ENCODE data around the gene LBHD2. TPM values are rescaled to one million over a fixed set of nuclear protein-coding genes. Genes with fewer than 3 reads are reported as not detected.

LBHD2 gene
- total RNA-seq, 2 donors from 2014 or later = not detected

DNA sequence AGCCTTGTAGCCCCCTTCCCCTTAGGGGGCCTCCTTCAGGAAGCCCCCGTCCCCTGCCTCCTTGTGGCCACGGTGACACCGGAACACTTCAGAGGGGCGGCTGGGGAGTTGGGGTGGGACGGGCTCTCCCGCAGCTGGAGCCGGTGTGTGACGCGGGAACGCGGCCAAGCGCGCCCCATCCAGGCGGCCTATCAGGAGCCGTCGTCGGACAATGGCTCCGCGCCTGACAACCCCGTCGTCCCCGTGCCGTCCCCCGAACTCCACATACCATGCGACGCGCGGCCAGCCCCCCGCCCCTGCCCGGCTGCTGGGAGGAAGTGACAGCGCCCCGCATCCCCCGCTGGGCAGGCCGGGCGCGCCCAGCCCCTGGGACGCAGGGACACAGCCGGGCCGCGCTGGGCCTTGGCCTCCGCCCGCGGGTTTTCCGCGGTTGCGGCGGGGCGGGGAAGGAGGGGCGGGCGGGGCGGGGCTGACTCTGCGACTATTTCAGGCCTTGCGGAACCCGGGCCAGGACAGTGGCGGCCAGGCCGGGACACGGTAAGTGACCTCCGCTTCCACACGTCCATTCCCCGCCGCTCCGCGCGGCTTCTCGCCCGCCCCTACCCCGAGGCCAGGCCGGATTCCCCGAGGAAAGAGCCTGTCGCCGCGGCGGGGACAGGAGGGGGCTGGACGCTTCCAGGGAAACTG is 39.1 kb downstream of the LBHD2 start, which contains the start of gene TNFAIP2:
Gene TNFAIP2, plus strand, starts transcription at position 515 of the 687 bp plus-strand sequence. CDS start 2,997 bp downstream, outside the sequence.
- TF ChIP-seq, protein P1, sequence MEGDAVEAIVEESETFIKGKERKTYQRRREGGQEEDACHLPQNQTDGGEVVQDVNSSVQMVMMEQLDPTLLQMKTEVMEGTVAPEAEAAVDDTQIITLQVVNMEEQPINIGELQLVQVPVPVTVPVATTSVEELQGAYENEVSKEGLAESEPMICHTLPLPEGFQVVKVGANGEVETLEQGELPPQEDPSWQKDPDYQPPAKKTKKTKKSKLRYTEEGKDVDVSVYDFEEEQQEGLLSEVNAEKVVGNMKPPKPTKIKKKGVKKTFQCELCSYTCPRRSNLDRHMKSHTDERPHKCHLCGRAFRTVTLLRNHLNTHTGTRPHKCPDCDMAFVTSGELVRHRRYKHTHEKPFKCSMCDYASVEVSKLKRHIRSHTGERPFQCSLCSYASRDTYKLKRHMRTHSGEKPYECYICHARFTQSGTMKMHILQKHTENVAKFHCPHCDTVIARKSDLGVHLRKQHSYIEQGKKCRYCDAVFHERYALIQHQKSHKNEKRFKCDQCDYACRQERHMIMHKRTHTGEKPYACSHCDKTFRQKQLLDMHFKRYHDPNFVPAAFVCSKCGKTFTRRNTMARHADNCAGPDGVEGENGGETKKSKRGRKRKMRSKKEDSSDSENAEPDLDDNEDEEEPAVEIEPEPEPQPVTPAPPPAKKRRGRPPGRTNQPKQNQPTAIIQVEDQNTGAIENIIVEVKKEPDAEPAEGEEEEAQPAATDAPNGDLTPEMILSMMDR (conservative IDR thresholded peaks at IDR 0.05) = no peak
- Histone ChIP-seq H3K9me3 (ENCODE audit: control insufficient read depth, low read length) (no peaks in the 10 kb centered on the region), H3K27ac (ENCODE audit: low read depth, low read length) (peak within 1 kb of the TSS; percentile 94), H3K27me3 (ENCODE audit: control insufficient read depth, insufficient read depth, low read length, poor library complexity, severe bottlenecking) (no peaks in the 10 kb centered on the region), H3K9ac (ENCODE audit: extremely low read depth, low read length, poor library complexity, severe bottlenecking) (no peak within 1 kb of the TSS), H3K36me3 (ENCODE audit: control insufficient read depth, insufficient read depth, low read length) (no peaks in the 10 kb centered on the region), H3K4me1 (ENCODE audit: control insufficient read depth, insufficient read depth, low read length) (no peaks in the 10 kb centered on the region), H3K4me3 (ENCODE audit: low read length) (no peak within 1 kb of the TSS)
- Mint-ChIP-seq H3K27me3 (ENCODE audit: insufficient read depth) (peaks cover 41% of the 10 kb centered on the region), H3K36me3 (ENCODE audit: low read depth) (no peaks in the 10 kb centered on the region), H3K27ac (no peak within 1 kb of the TSS), H3K4me1 (peaks cover 11% of the 10 kb centered on the region), H3K4me3 (peak within 1 kb of the TSS; percentile 41), H3K9me3 (no peaks in the 10 kb centered on the region)
- peak; percentile 90 for DNase-seq
- WGBS, 2 experiments (ENCODE audit: insufficient coverage in 1 of 2, insufficient read length in 1 of 2) = 11 to 19% methylated on average over 23 to 73 of the region's 74 CpGs

DNA sequence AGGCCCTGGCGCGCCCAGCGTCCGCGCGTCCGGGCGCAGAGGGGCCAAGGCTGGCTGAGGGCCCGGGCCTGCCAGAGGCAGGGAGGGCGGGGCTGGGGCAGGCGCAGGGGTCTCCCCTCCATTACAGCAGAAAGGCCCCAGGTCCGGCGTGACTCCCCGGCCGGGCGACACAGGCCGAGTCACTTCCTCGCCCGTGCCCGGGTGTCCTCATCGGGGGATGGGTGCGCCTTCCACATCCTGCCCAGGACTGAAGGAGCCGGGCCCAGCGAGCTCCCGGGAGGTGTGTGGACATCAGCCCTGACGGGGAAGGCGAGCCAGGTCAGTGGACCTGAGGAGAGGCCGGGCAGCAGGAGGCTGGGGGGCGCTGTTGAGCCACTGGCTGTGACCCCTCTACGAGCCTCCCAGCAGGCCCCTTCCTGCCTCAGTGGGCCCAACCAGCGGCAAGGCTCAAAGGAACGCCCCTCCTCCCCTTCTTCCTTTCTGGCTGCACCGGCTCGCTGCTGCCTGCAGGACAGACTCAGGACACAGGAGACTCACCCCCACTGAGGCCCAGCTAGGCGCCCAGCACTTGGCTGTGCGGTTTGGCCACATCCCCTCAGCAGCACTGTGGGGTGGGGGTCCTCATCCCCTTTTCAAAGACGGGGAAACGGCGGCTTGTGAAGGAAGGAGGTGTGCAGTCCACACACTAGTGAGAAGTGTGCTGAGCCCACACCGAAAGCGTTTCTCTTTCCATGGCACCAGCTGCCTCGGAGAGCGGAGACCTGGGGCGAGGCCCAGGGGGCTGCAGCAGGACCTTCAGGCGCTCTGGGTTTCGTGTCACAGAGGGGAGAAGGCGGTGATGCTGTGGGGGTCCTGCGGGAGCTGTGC is 39.9 kb downstream of the LBHD2 start:
- Histone ChIP-seq H3K4me1 (ENCODE audit: control insufficient read depth, insufficient read depth, low read length) (no peaks in the 10 kb centered on the region), H3K36me3 (ENCODE audit: control insufficient read depth, insufficient read depth, low read length) (no peaks in the 10 kb centered on the region), H3K4me3 (ENCODE audit: low read length) (no peak overlapping the region), H3K9me3 (ENCODE audit: control insufficient read depth, low read length) (no peaks in the 10 kb centered on the region), H3K9ac (ENCODE audit: extremely low read depth, low read length, poor library complexity, severe bottlenecking) (no peak overlapping the region), H3K27ac (ENCODE audit: low read depth, low read length) (peak overlapping the region; percentile 38), H3K27me3 (ENCODE audit: control insufficient read depth, insufficient read depth, low read length, poor library complexity, severe bottlenecking) (no peaks in the 10 kb centered on the region)
- Mint-ChIP-seq H3K27me3 (ENCODE audit: insufficient read depth) (peaks cover 48% of the 10 kb centered on the region), H3K9me3 (no peaks in the 10 kb centered on the region), H3K4me3 (peak overlapping the region; percentile 41), H3K27ac (no peak overlapping the region), H3K36me3 (ENCODE audit: low read depth) (peaks cover 1% of the 10 kb centered on the region), H3K4me1 (peaks cover 11% of the 10 kb centered on the region)
- DNase-seq = peak; percentile 85
- TF ChIP-seq, protein P1 (conservative IDR thresholded peaks at IDR 0.05) = peak; percentile 70
- 47 to 49% methylated on average over 19 to 48 of the region's 48 CpGs for WGBS, 2 experiments (ENCODE audit: insufficient coverage in 1 of 2, insufficient read length in 1 of 2)

DNA sequence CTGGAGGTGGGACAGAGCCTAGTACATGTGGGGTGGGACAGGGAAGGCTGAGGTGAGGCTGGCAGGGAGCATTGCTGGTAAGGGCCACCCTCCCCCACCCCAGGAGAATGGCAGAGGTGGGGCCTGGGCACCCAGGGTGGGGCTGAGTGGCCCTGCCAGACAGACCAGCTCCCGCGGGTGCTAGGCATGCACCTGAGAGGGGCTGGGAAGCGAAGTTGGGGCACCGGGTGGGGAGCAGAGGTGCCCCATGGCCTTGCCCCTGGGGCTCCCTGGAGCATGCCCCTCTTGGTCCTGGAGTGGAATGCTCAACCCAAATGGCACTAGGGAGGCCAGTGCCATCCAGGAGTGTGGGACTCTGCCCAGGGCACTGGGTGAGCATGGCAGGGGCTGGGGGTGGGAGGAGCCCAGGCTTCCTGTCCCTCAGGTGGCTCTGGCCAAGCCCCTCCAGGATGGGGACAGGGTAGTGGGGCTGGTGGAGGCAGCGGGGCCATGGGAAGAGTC is 40.5 kb downstream of the LBHD2 start:
- WGBS, 2 experiments (ENCODE audit: insufficient coverage in 1 of 2, insufficient read length in 1 of 2) = 80 to 93% methylated on average over 2 to 5 of the region's 5 CpGs
- Mint-ChIP-seq H3K9me3 (no peaks in the 10 kb centered on the region), H3K4me3 (no peak overlapping the region), H3K36me3 (ENCODE audit: low read depth) (peaks cover 1% of the 10 kb centered on the region), H3K4me1 (peaks cover 11% of the 10 kb centered on the region), H3K27ac (no peak overlapping the region), H3K27me3 (ENCODE audit: insufficient read depth) (peaks cover 48% of the 10 kb centered on the region)
- H3K4me3 ChIP-seq (ENCODE audit: low read length) = no peak overlapping the region
- H3K4me1 ChIP-seq (ENCODE audit: control insufficient read depth, insufficient read depth, low read length) = no peaks in the 10 kb centered on the region
- no peaks in the 10 kb centered on the region for H3K27me3 ChIP-seq (ENCODE audit: control insufficient read depth, insufficient read depth, low read length, poor library complexity, severe bottlenecking)
- H3K27ac ChIP-seq (ENCODE audit: low read depth, low read length) = no peak overlapping the region
- H3K36me3 ChIP-seq (ENCODE audit: control insufficient read depth, insufficient read depth, low read length) = no peaks in the 10 kb centered on the region
- H3K9me3 ChIP-seq (ENCODE audit: control insufficient read depth, low read length) = no peaks in the 10 kb centered on the region
- TF ChIP-seq, protein P1 (conservative IDR thresholded peaks at IDR 0.05) = no peak
- no peak overlapping the region for H3K9ac ChIP-seq (ENCODE audit: extremely low read depth, low read length, poor library complexity, severe bottlenecking)
- DNase-seq = no peak

Data from endodermal cell (in vitro differentiated cells).